PC-3 (cell line): Measurements from ENCODE around the gene ZSCAN5A.

Experiments used
- CTCF ChIP-seq: fragments of 300-600 bp; sonication (generic); conservative IDR thresholded peaks from 2 replicates; pipeline ENCODE4 v1.5.1; 2017; ENCODE audit warnings: antibody characterized with exemption, low read depth, mild to moderate bottlenecking, low read length
- EZH2phosphoT487 ChIP-seq: fragments of 300-600 bp; sonication (generic); IDR thresholded peaks from 2 replicates; pipeline ENCODE4 v1.6.1; 2018; ENCODE audit warnings: mild to moderate bottlenecking, antibody characterized with exemption, low read length, borderline replicate concordance

GRCh38 chr19:56356944-56357343 lies 42.3 kb upstream of the ZSCAN5A start:
- TF ChIP-seq EZH2phosphoT487 (no peak), CTCF (no peak)
